H9 (cell line): ENCODE data around the gene TACR1. TPM values are rescaled to one million over a fixed set of nuclear protein-coding genes. Genes with fewer than 3 reads are reported as not detected.

Experiments
- DNase-seq: peaks from one replicate; pipeline ENCODE4 v3.0.0-alpha.2; 2017
- H2AFZ ChIP-seq: one replicate; pipeline ENCODE4 v1.6.1; 2013; ENCODE audit warnings: mild to moderate bottlenecking, low read length, control low read depth, moderate library complexity
- H2AK5ac ChIP-seq: 2 replicates; pipeline ENCODE4 v1.6.1; 2013; ENCODE audit warnings: low read length, control low read depth, mixed read lengths; ENCODE audit not compliant: insufficient read length
- H2BK120ac ChIP-seq: one replicate; pipeline ENCODE4 v1.6.1; 2013; ENCODE audit warnings: low read depth, mild to moderate bottlenecking, low read length, control low read depth, inconsistent platforms; ENCODE audit not compliant: poor library complexity, severe bottlenecking
- H2BK12ac ChIP-seq: 2 replicates; pipeline ENCODE4 v1.6.1; 2013; ENCODE audit warnings: low read length, control low read depth, mixed read lengths, low read depth; ENCODE audit not compliant: insufficient read length
- H2BK15ac ChIP-seq: 2 replicates; pipeline ENCODE4 v1.6.1; 2013; ENCODE audit warnings: low read depth, low read length, control low read depth
- H2BK20ac ChIP-seq: one replicate; pipeline ENCODE4 v1.6.1; 2013; ENCODE audit warnings: low read depth, mild to moderate bottlenecking, low read length, control low read depth, inconsistent platforms; ENCODE audit not compliant: poor library complexity, severe bottlenecking
- H2BK5ac ChIP-seq: 2 replicates; pipeline ENCODE4 v1.6.1; 2013; ENCODE audit warnings: low read length, control low read depth, mixed read lengths; ENCODE audit not compliant: insufficient read length
- H3K14ac ChIP-seq: 2 replicates; pipeline ENCODE4 v1.6.1; 2013; ENCODE audit warnings: low read length, control low read depth; ENCODE audit not compliant: insufficient read depth
- H3K18ac ChIP-seq: 2 replicates; pipeline ENCODE4 v1.6.1; 2013; ENCODE audit warnings: low read depth, mild to moderate bottlenecking, mixed read lengths, low read length, control low read depth; ENCODE audit not compliant: insufficient read length
- H3K23ac ChIP-seq: 2 replicates; pipeline ENCODE4 v1.6.1; 2013; ENCODE audit warnings: low read length, control low read depth, mixed read lengths, low read depth; ENCODE audit not compliant: insufficient read length
- H3K23me2 ChIP-seq: 2 replicates; pipeline ENCODE4 v1.6.1; 2013; ENCODE audit warnings: low read depth, mild to moderate bottlenecking, mixed read lengths, low read length, control low read depth; ENCODE audit not compliant: insufficient read length, poor library complexity, severe bottlenecking
- H3K27ac ChIP-seq: 2 replicates; pipeline ENCODE4 v1.5.1; 2013; ENCODE audit warnings: low read length, control low read depth, mixed read lengths, low read depth; ENCODE audit not compliant: insufficient read length
- H3K27me3 ChIP-seq: 2 replicates; pipeline ENCODE4 v1.6.1; 2013; ENCODE audit warnings: low read length, control low read depth, inconsistent platforms; ENCODE audit not compliant: insufficient read depth
- H3K4ac ChIP-seq: 2 replicates; pipeline ENCODE4 v1.6.1; 2013; ENCODE audit warnings: low read depth, mild to moderate bottlenecking, control low read depth, inconsistent platforms, low read length, moderate library complexity
- H3K4me1 ChIP-seq: 2 replicates; pipeline ENCODE4 v1.6.1; 2013; ENCODE audit warnings: low read length, control low read depth, inconsistent platforms; ENCODE audit not compliant: insufficient read depth
- H3K4me2 ChIP-seq: 2 replicates; pipeline ENCODE4 v1.6.1; 2013; ENCODE audit warnings: low read length, control low read depth, mixed read lengths; ENCODE audit not compliant: insufficient read length, insufficient read depth
- H3K56ac ChIP-seq: 2 replicates; pipeline ENCODE4 v1.6.1; 2013; ENCODE audit warnings: low read depth, mild to moderate bottlenecking, mixed read lengths, low read length, control low read depth; ENCODE audit not compliant: insufficient read length
- H3K79me1 ChIP-seq: 2 replicates; pipeline ENCODE4 v1.6.1; 2013; ENCODE audit warnings: low read depth, mild to moderate bottlenecking, moderate library complexity, low read length, control low read depth, inconsistent platforms; ENCODE audit not compliant: insufficient read depth, poor library complexity, severe bottlenecking
- H3K79me2 ChIP-seq: 2 replicates; pipeline ENCODE4 v1.6.1; 2013; ENCODE audit warnings: low read length, control low read depth, inconsistent platforms; ENCODE audit not compliant: insufficient read depth
- H3K9ac ChIP-seq: 2 replicates; pipeline ENCODE4 v1.6.1; 2013; ENCODE audit warnings: low read length, control low read depth, mixed read lengths; ENCODE audit not compliant: insufficient read length; ENCODE audit errors: extremely low read depth
- H3K9me3 ChIP-seq: one replicate; pipeline ENCODE4 v1.6.1; 2013; ENCODE audit warnings: low read depth, low read length, inconsistent platforms; ENCODE audit not compliant: control insufficient read depth
- H3T11ph ChIP-seq: one replicate; pipeline ENCODE4 v1.6.1; 2013; ENCODE audit warnings: mild to moderate bottlenecking, low read length, control low read depth, inconsistent platforms
- H4K20me1 ChIP-seq: one replicate; pipeline ENCODE4 v1.6.1; 2013; ENCODE audit not compliant: control insufficient read depth, insufficient read length, insufficient read depth
- H4K5ac ChIP-seq: 2 replicates; pipeline ENCODE4 v1.6.1; 2013; ENCODE audit warnings: low read depth, mild to moderate bottlenecking, mixed read lengths, low read length, control low read depth; ENCODE audit not compliant: insufficient read length
- H4K8ac ChIP-seq: replicated peaks from 2 replicates; pipeline ENCODE4 v1.6.1; 2013; ENCODE audit warnings: low read length, control low read depth, mixed read lengths, low read depth; ENCODE audit not compliant: insufficient read length
- H4K91ac ChIP-seq: 2 replicates; pipeline ENCODE4 v1.6.1; 2013; ENCODE audit warnings: low read depth, mild to moderate bottlenecking, moderate library complexity, mixed read lengths, low read length, control low read depth; ENCODE audit not compliant: insufficient read length
- H3K27ac Mint-ChIP-seq, 3 experiments: 2 replicates in 2 of 3; 3 replicates in 1 of 3; pipeline ENCODE4 v1.8.0; 2020 to 2021; ENCODE audit warnings: mixed read lengths in 3 of 3, mild to moderate bottlenecking in 1 of 3, moderate library complexity in 1 of 3
- H3K27me3 Mint-ChIP-seq: 2 replicates; pipeline ENCODE4 v1.8.0; 2021; ENCODE audit warnings: low read depth, mild to moderate bottlenecking, moderate library complexity, mixed read lengths
- H3K36me3 Mint-ChIP-seq, 3 experiments: 2 replicates in 2 of 3; 3 replicates in 1 of 3; pipeline ENCODE4 v1.8.0; 2020 to 2021; ENCODE audit warnings: low read depth in 3 of 3, mixed read lengths in 3 of 3; ENCODE audit not compliant: insufficient read depth in 1 of 3
- H3K4me1 Mint-ChIP-seq, 2 experiments: 2 replicates each; pipeline ENCODE4 v1.8.0; 2020; ENCODE audit warnings: mixed read lengths in 2 of 2
- H3K4me3 Mint-ChIP-seq, 2 experiments: 2 replicates in 1 of 2; 3 replicates in 1 of 2; pipeline ENCODE4 v1.8.0; 2020 to 2021; ENCODE audit warnings: mild to moderate bottlenecking in 2 of 2, mixed read lengths in 2 of 2, moderate library complexity in 1 of 2
- H3K9me3 Mint-ChIP-seq, 2 experiments: 2 replicates in 1 of 2; 3 replicates in 1 of 2; pipeline ENCODE4 v1.8.0; 2020; ENCODE audit warnings: mild to moderate bottlenecking in 2 of 2, mixed read lengths in 2 of 2, moderate library complexity in 1 of 2
- CTCF ChIP-seq: fragments of 200-600 bp; sonication (generic); conservative IDR thresholded peaks from 3 replicates; pipeline ENCODE4 v1.8.0; 2021; ENCODE audit warnings: antibody characterized with exemption, mild to moderate bottlenecking
- WGBS: extraction: QIAGEN DNeasy Blood & Tissue Kit; methylation state at CpG from one replicate; pipeline ENCODE4 v1.1.7; 2013; ENCODE audit warnings: missing lambda C conversion rate, low lambda C conversion rate, mixed read lengths; ENCODE audit not compliant: insufficient read length; ENCODE audit errors: extremely low coverage; 5-methylcytosine and 5-hydroxymethylcytosine counted together
- total RNA-seq: library from RNA; stranded (reverse); gene quantifications from 2 replicates; pipeline ENCODE4 v1.2.1, GENCODE V29; 2021

TACR1 gene
- total RNA-seq, 1 experiment from 2014 or later = 1.4 TPM

- no peak overlapping the region for H3K14ac ChIP-seq
- H3K4me3 Mint-ChIP-seq = no peak overlapping the region
- no peak overlapping the region for H4K8ac ChIP-seq
- peaks cover 14 to 34% of the 10 kb centered on the region in 2 experiments for H3K4me1 Mint-ChIP-seq
- no peak overlapping the region for H3K56ac ChIP-seq
- no peak overlapping the region for H2BK5ac ChIP-seq
- H4K20me1 ChIP-seq = no peaks in the 10 kb centered on the region
- no peak for TF ChIP-seq CTCF
- H3K23me2 ChIP-seq = no peaks in the 10 kb centered on the region
- no CpG with 5 or more reads among the region's 3 CpGs for WGBS
- H4K91ac ChIP-seq = no peak overlapping the region
- H3K9me3 Mint-ChIP-seq = no peaks in the 10 kb centered on the region; a peak in 1 of 5 replicates
- no peak overlapping the region for H3K18ac ChIP-seq
- DNase-seq = no peak
- no peak overlapping the region for H3T11ph ChIP-seq
- no peaks in the 10 kb centered on the region for H3K27me3 ChIP-seq
- H3K27ac Mint-ChIP-seq = no peak overlapping the region
- H3K27me3 Mint-ChIP-seq = peaks cover 2% of the 10 kb centered on the region; the same call in 1 of the 2 replicates
- H3K79me1 ChIP-seq = no peaks in the 10 kb centered on the region
- no peak overlapping the region for H2AK5ac ChIP-seq
- no peak overlapping the region for H3K27ac ChIP-seq
- H3K4ac ChIP-seq = no peak overlapping the region
- no peak overlapping the region for H2BK15ac ChIP-seq
- no peaks in the 10 kb centered on the region; a peak in 1 of 7 replicates for H3K36me3 Mint-ChIP-seq
- no peak overlapping the region for H2BK120ac ChIP-seq
- H2BK12ac ChIP-seq = no peak overlapping the region
- H3K4me2 ChIP-seq = no peak overlapping the region
- no peaks in the 10 kb centered on the region for H3K79me2 ChIP-seq
- no peaks in the 10 kb centered on the region; the same call in 1 of the 2 replicates for H3K4me1 ChIP-seq
- no peak overlapping the region for H2AFZ ChIP-seq
- H2BK20ac ChIP-seq = no peak overlapping the region
- no peaks in the 10 kb centered on the region for H3K9me3 ChIP-seq
- H4K5ac ChIP-seq = no peak overlapping the region
- H3K9ac ChIP-seq = no peak overlapping the region
- no peak overlapping the region for H3K23ac ChIP-seq
Observed at GRCh38 chr2:75210409-75210808, 11.1 kb upstream of the TACR1 start.
